H1 (cell line): Measurements from ENCODE around the gene MYO15A. TPM values are rescaled to one million over a fixed set of nuclear protein-coding genes. Genes with fewer than 3 reads are reported as not detected.

Experiments used
- CTCF ChIA-PET: fragments of 300-600 bp; sonication (Branson Sonifier 250); formaldehyde crosslinking; loops from one replicate; lab custom pipeline; 2021; ENCODE audit not compliant: partially characterized antibody; lab: Charles Lee
- POLR2A ChIA-PET: fragments of 300-600 bp; sonication (Branson Sonifier 250); formaldehyde crosslinking; loops from one replicate; lab custom pipeline; 2021; ENCODE audit warnings: inconsistent platforms; ENCODE audit not compliant: partially characterized antibody; lab: Charles Lee
- DNase-seq, 2 experiments: peaks; one replicate each; pipeline versions ENCODE4 v3.0.0 to v3.0.0-alpha.2; 2010 to 2022; ENCODE audit warnings: low spot score in 2 of 2, low read depth in 1 of 2, mixed read lengths in 1 of 2
- FAIRE-seq: peaks from 2 replicates; lab custom pipeline; 2011; peaks lifted over from hg19 to GRCh38; lab: Jason Lieb, UNC
- H2AFZ ChIP-seq: 2 replicates; pipeline ENCODE4 v1.8.1; 2012; ENCODE audit warnings: low read length, inconsistent platforms
- H2AK5ac ChIP-seq: 2 replicates; pipeline ENCODE4 v1.6.1; 2013; ENCODE audit warnings: low read depth, low read length
- H2BK120ac ChIP-seq: replicated peaks from 2 replicates; pipeline ENCODE3; 2013; ENCODE audit warnings: low read depth, low read length, inconsistent platforms
- H2BK12ac ChIP-seq: 2 replicates; pipeline ENCODE4 v1.6.1; 2013; ENCODE audit warnings: low read depth, low read length
- H2BK15ac ChIP-seq: 2 replicates; pipeline ENCODE4 v1.6.1; 2013; ENCODE audit warnings: low read length
- H2BK20ac ChIP-seq: 2 replicates; pipeline ENCODE4 v1.6.1; 2013; ENCODE audit warnings: low read length
- H2BK5ac ChIP-seq: 2 replicates; pipeline ENCODE4 v1.6.1; 2013; ENCODE audit warnings: low read depth, low read length
- H3K14ac ChIP-seq: 2 replicates; pipeline ENCODE4 v1.6.1; 2013; ENCODE audit warnings: inconsistent platforms; ENCODE audit not compliant: insufficient read length
- H3K18ac ChIP-seq: 2 replicates; pipeline ENCODE4 v1.6.1; 2013; ENCODE audit warnings: low read length; ENCODE audit errors: extremely low read depth
- H3K23ac ChIP-seq: 2 replicates; pipeline ENCODE4 v1.6.1; 2013; ENCODE audit warnings: inconsistent platforms; ENCODE audit not compliant: insufficient read length
- H3K23me2 ChIP-seq: 2 replicates; pipeline ENCODE4 v1.6.1; 2013; ENCODE audit warnings: low read depth, low read length
- H3K27ac ChIP-seq: 2 replicates; pipeline ENCODE4 v1.6.1; 2011; ENCODE audit warnings: low read depth, low read length, inconsistent platforms
- H3K27me3 ChIP-seq, 4 experiments: replicated peaks in 1 of 4; 1 replicate in 1 of 4; 2 replicates in 3 of 4; pipeline versions ENCODE4 v1.6.1 to v1.8.1; 2011 to 2013; ENCODE audit warnings: low read length in 3 of 4, mild to moderate bottlenecking in 3 of 4, inconsistent platforms in 2 of 4, mixed read lengths in 2 of 4, moderate library complexity in 1 of 4; ENCODE audit not compliant: control insufficient read depth in 3 of 4, insufficient read depth in 3 of 4; ENCODE audit errors: extremely low read depth in 1 of 4
- H3K36me3 ChIP-seq, 4 experiments: 2 replicates each; pipeline versions ENCODE4 v1.6.1 to v1.8.1; 2011 to 2013; ENCODE audit warnings: mild to moderate bottlenecking in 4 of 4, low read length in 3 of 4, moderate library complexity in 2 of 4, control low read depth in 1 of 4, inconsistent platforms in 1 of 4; ENCODE audit not compliant: insufficient read depth in 4 of 4, control insufficient read depth in 2 of 4
- H3K4ac ChIP-seq: replicated peaks from 2 replicates; pipeline ENCODE3; 2013; ENCODE audit warnings: low read length, low read depth, mixed read lengths, inconsistent platforms; ENCODE audit not compliant: insufficient read length
- H3K4me1 ChIP-seq, 4 experiments: replicated peaks in 1 of 4; 1 replicate in 1 of 4; 2 replicates in 3 of 4; pipeline versions ENCODE4 v1.6.1 to v1.8.1; 2011 to 2013; ENCODE audit warnings: low read length in 3 of 4, inconsistent platforms in 2 of 4, mixed read lengths in 1 of 4; ENCODE audit not compliant: insufficient read depth in 4 of 4, control insufficient read depth in 3 of 4
- H3K4me2 ChIP-seq, 2 experiments: 2 replicates each; pipeline versions ENCODE4 v1.6.1 to v1.8.1; 2011 to 2013; ENCODE audit warnings: low read depth in 2 of 2, low read length in 2 of 2, control low read depth in 1 of 2, inconsistent platforms in 1 of 2, mild to moderate bottlenecking in 1 of 2; ENCODE audit not compliant: insufficient read depth in 1 of 2
- H3K4me3 ChIP-seq, 4 experiments: fragments of 200-600, 300-600 bp in 1 of 4; sonication (generic), shearing (Covaris generic), sonication (Bioruptor Twin) in 1 of 4; 2 replicates each; pipeline versions ENCODE4 v1.5.1 to v1.8.1; 2011 to 2016; ENCODE audit warnings: low read length in 4 of 4, low read depth in 3 of 4, control low read depth in 2 of 4, inconsistent platforms in 2 of 4, mild to moderate bottlenecking in 2 of 4, mixed read lengths in 1 of 4, moderate library complexity in 1 of 4; ENCODE audit not compliant: insufficient read depth in 2 of 4; ENCODE audit errors: extremely low read depth in 1 of 4
- H3K56ac ChIP-seq: replicated peaks from 2 replicates; pipeline ENCODE3; 2013; ENCODE audit warnings: low read depth, mild to moderate bottlenecking, mixed read lengths, low read length, inconsistent platforms; ENCODE audit not compliant: insufficient read length
- H3K79me1 ChIP-seq: 2 replicates; pipeline ENCODE4 v1.6.1; 2013; ENCODE audit warnings: low read depth, low read length, control low read depth
- H3K79me2 ChIP-seq, 2 experiments: 2 replicates each; pipeline versions ENCODE4 v1.6.1 to v1.8.1; 2012 to 2013; ENCODE audit warnings: low read length in 2 of 2, mild to moderate bottlenecking in 2 of 2, inconsistent platforms in 1 of 2; ENCODE audit not compliant: insufficient read depth in 2 of 2, control insufficient read depth in 1 of 2
- H3K9ac ChIP-seq, 4 experiments: replicated peaks in 1 of 4; 1 replicate in 1 of 4; 2 replicates in 3 of 4; pipeline versions ENCODE4 v1.6.1 to v1.8.1; 2011 to 2013; ENCODE audit warnings: low read depth in 3 of 4, low read length in 3 of 4, control low read depth in 2 of 4, mild to moderate bottlenecking in 2 of 4, moderate library complexity in 2 of 4, inconsistent platforms in 1 of 4; ENCODE audit errors: extremely low read depth in 1 of 4
- H3K9me3 ChIP-seq, 2 experiments: 2 replicates each; pipeline versions ENCODE4 v1.6.1 to v1.8.1; 2012 to 2013; ENCODE audit warnings: mild to moderate bottlenecking in 2 of 2, moderate library complexity in 2 of 2, control low read depth in 1 of 2, inconsistent platforms in 1 of 2, low read depth in 1 of 2, low read length in 1 of 2, mixed read lengths in 1 of 2; ENCODE audit not compliant: insufficient read depth in 2 of 2
- H4K20me1 ChIP-seq, 2 experiments: replicated peaks in 1 of 2; 2 replicates each; pipeline versions ENCODE3 to v1.8.1; 2011 to 2013; ENCODE audit warnings: inconsistent platforms in 2 of 2, low read length in 2 of 2, mild to moderate bottlenecking in 1 of 2; ENCODE audit not compliant: insufficient read depth in 2 of 2, control insufficient read depth in 1 of 2
- H4K5ac ChIP-seq: 2 replicates; pipeline ENCODE4 v1.6.1; 2013; ENCODE audit warnings: low read length, low read depth, mixed read lengths, inconsistent platforms; ENCODE audit not compliant: insufficient read length
- H4K8ac ChIP-seq: 2 replicates; pipeline ENCODE4 v1.8.0; 2013; ENCODE audit warnings: mild to moderate bottlenecking, moderate library complexity, low read length, inconsistent platforms; ENCODE audit not compliant: insufficient read depth; ENCODE audit errors: extremely low read depth
- H4K91ac ChIP-seq: replicated peaks from 2 replicates; pipeline ENCODE3; 2013; ENCODE audit warnings: low read length, mixed read lengths, inconsistent platforms; ENCODE audit not compliant: insufficient read length
- ASH2L ChIP-seq: fragments of 200-600, 300-600 bp; sonication (generic); IDR thresholded peaks from one replicate; pipeline ENCODE4 v1.7.1; 2017; ENCODE audit warnings: low read length
- CBX5 ChIP-seq: fragments of 300-800, 300-1000 bp; sonication (generic); IDR thresholded peaks from 2 replicates; pipeline ENCODE4 v1.7.1; 2016; ENCODE audit warnings: antibody characterized with exemption, low read length, low read depth
- CREB1 ChIP-seq: IDR thresholded peaks from 2 replicates; pipeline ENCODE4 v1.6.1; 2012; ENCODE audit warnings: inconsistent platforms
- JUN ChIP-seq: IDR thresholded peaks from 2 replicates; pipeline ENCODE4 v1.6.1; 2011; ENCODE audit warnings: low read depth, mild to moderate bottlenecking, improper control_type of control experiment, low read length
- KDM4A ChIP-seq: IDR thresholded peaks from one replicate; pipeline ENCODE4 v1.7.1; 2012; ENCODE audit warnings: low read depth, mild to moderate bottlenecking, moderate library complexity, low read length, inconsistent platforms; ENCODE audit not compliant: severe bottlenecking
- KDM5A ChIP-seq: fragments of 200-600 bp; IDR thresholded peaks from 2 replicates; pipeline ENCODE4 v1.7.1; 2012; ENCODE audit warnings: mild to moderate bottlenecking, low read length, inconsistent platforms, mixed read lengths
- NRF1 ChIP-seq: IDR thresholded peaks from 2 replicates; pipeline ENCODE4 v1.6.1; 2011; ENCODE audit warnings: mild to moderate bottlenecking, low read depth, low read length, improper control_type of control experiment
- RBBP5 ChIP-seq: IDR thresholded peaks from 2 replicates; pipeline ENCODE4 v1.7.1; 2012; ENCODE audit warnings: low read depth, mild to moderate bottlenecking, inconsistent platforms, low read length, moderate library complexity, borderline replicate concordance
- RXRA ChIP-seq: IDR thresholded peaks from 2 replicates; pipeline ENCODE4 v1.6.1; 2011; ENCODE audit warnings: low read depth, mild to moderate bottlenecking, low read length, moderate library complexity; ENCODE audit not compliant: insufficient read depth
- SAP30 ChIP-seq: fragments of 300-600 bp; sonication (generic); IDR thresholded peaks from 2 replicates; pipeline ENCODE4 v1.7.1; 2012; ENCODE audit warnings: low read length, moderate library complexity, mild to moderate bottlenecking, inconsistent platforms; ENCODE audit not compliant: insufficient read depth, insufficient replicate concordance
- SIRT6 ChIP-seq: IDR thresholded peaks from one replicate; pipeline ENCODE4 v1.7.1; 2012; ENCODE audit warnings: low read length, inconsistent platforms
- SP4 ChIP-seq: IDR thresholded peaks from 2 replicates; pipeline ENCODE4 v1.6.1; 2012; ENCODE audit warnings: low read length, inconsistent platforms
- TAF7 ChIP-seq: optimal IDR thresholded peaks from 2 replicates; pipeline ENCODE3; 2011; ENCODE audit warnings: low read depth, mild to moderate bottlenecking, inconsistent platforms, low read length, moderate library complexity, borderline replicate concordance
- TBP ChIP-seq: IDR thresholded peaks from 2 replicates; pipeline ENCODE4 v1.6.1; 2011; ENCODE audit warnings: low read depth, low read length, improper control_type of control experiment
- WGBS, 2 experiments: shearing (Covaris generic) in 1 of 2; methylation state at CpG; one replicate each; pipeline versions ENCODE4 v1.1.6 to v1.1.7; 2013 to 2015; ENCODE audit warnings: low lambda C conversion rate in 2 of 2, mixed read lengths in 2 of 2, inconsistent platforms in 1 of 2, low coverage in 1 of 2, missing lambda C conversion rate in 1 of 2; ENCODE audit not compliant: insufficient replicate concordance in 2 of 2, insufficient coverage in 1 of 2, insufficient read length in 1 of 2; ENCODE audit errors: extremely low coverage in 1 of 2, missing lambda C conversion rate in 1 of 2; 5-methylcytosine and 5-hydroxymethylcytosine counted together
- polyA plus RNA-seq, 7 experiments: library from polyadenylated mRNA; depleted of rRNA in 3 of 7; stranded (reverse) in 5 of 7; unstranded in 2 of 7; fragments of >200 nt in 5 of 7; fragments of 200-250 nt in 2 of 7; gene quantifications; 1 replicate in 5 of 7; 2 replicates in 1 of 7; 4 replicates in 1 of 7; pipeline versions ENCODE4 v1.2.1 to v1.2.3, GENCODE V29; 2011 to 2013; ENCODE audit warnings: missing spikeins in 2 of 7, mixed read lengths in 2 of 7
- total RNA-seq: library from RNA; stranded (reverse); fragmentation: NEBNext Ultra II Directional; extraction: Animal tissue kit (Norgen Biotek cat#: 25700); gene quantifications from 2 replicates; pipeline ENCODE4 v1.2.1, GENCODE V29; 2021
- TF ChIP-seq, protein P1 (sequence below): IDR thresholded peaks from 2 replicates; pipeline ENCODE4 v1.6.1; 2012; ENCODE audit warnings: inconsistent platforms

MYO15A gene
- total and polyA plus RNA-seq, 2 of the 8 experiments (the other 6 are each of a cell fraction or from before 2014, with no cell fraction given), result 1.6 to 4.2 TPM

DNA sequence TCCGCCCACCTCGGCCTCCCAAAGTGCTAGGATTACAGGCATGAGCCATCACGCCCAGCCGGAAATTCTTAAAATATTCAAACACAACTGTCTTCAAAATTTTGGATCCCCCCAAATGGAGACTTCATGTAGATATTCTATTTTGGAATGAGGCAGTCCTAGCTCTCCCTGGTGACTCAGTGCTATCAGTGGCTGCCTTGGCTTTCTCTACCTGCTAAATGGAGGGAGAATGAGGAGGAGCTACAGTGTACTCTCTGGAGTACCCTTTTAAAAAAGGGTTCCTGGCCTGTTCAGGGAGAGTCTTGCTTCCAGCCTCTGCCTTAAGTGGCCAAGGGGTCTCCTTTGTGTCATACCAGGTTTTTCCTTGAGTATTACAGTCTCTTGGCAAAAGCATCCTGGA is 85.8 kb downstream of the MYO15A start:
- no peak for FAIRE-seq
- peaks cover 30 to 31% of the 10 kb centered on the region in 2 experiments for H4K20me1 ChIP-seq
- TF ChIP-seq SAP30, result no peak
- TF ChIP-seq RXRA, result no peak
- TF ChIP-seq CBX5, result no peak
- no peak for TF ChIP-seq TBP
- TF ChIP-seq JUN, result no peak
- TF ChIP-seq, protein P1, sequence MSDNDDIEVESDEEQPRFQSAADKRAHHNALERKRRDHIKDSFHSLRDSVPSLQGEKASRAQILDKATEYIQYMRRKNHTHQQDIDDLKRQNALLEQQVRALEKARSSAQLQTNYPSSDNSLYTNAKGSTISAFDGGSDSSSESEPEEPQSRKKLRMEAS, result no peak
- no peak for TF ChIP-seq SIRT6
- TF ChIP-seq TAF7, result no peak
- no peak for TF ChIP-seq RBBP5
- TF ChIP-seq KDM5A, result no peak
- no peak for TF ChIP-seq ASH2L
- TF ChIP-seq KDM4A, result no peak
- TF ChIP-seq NRF1, result no peak
- TF ChIP-seq SP4, result no peak
- TF ChIP-seq CREB1, result no peak

More for the DNA sequence above, 85.8 kb downstream of the MYO15A start:
- Histone ChIP-seq H2BK20ac (no peak overlapping the region), H3K4me2 (no peak overlapping the region), H4K5ac (no peak overlapping the region), H3K36me3 (peaks cover 11 to 39% (median 30%) of the 10 kb centered on the region in 4 experiments; a peak in 7 of 8 replicates), H2AFZ (no peak overlapping the region), H3K18ac (no peak overlapping the region), H4K8ac (no peak overlapping the region), H3K79me1 (peaks cover 29% of the 10 kb centered on the region), H3K4me3 (no peak overlapping the region), H3K56ac (no peak overlapping the region), H2BK120ac (no peak overlapping the region), H3K4ac (no peak overlapping the region), H3K14ac (no peak overlapping the region), H4K91ac (no peak overlapping the region), H3K23ac (no peak overlapping the region), H3K23me2 (no peaks in the 10 kb centered on the region), H2AK5ac (no peak overlapping the region), H3K79me2 (peaks cover 15 to 82% of the 10 kb centered on the region in 2 experiments; a peak in 3 of 4 replicates), H2BK15ac (no peak overlapping the region), H3K9me3 (no peaks in the 10 kb centered on the region), H3K27ac (no peak overlapping the region), H2BK5ac (no peak overlapping the region), H3K27me3 (no peaks in the 10 kb centered on the region), H3K9ac (no peak overlapping the region), H2BK12ac (no peak overlapping the region), H3K4me1 (no peaks in the 10 kb centered on the region)
- POLR2A ChIA-PET, result interaction anchor here (4.8 kb wide), 1 partner anchor 11 kb away, joined by 20 read pairs; the partner anchor contains the start of gene ALKBH5
- no peak for DNase-seq
- 92% methylated on average over 4 of the region's 4 CpGs; no CpG with 5 or more reads in 1 of the 2 experiments for WGBS, 2 experiments
- CTCF ChIA-PET, result interaction anchor here (1.1 to 11.2 kb wide), 5 partner anchors 7 to 52 kb away, joined by 3 to 122 read pairs (median 41); no protein-coding TSS in a partner anchor
